MM.1S (cell line): Measurements from ENCODE around the gene SPDYE3.

ENCODE experiments used
- CTCF ChIP-seq: fragments of 300-600 bp; sonication (generic); IDR thresholded peaks from 2 replicates; pipeline ENCODE4 v1.5.1; 2016; ENCODE audit warnings: antibody characterized with exemption, low read length, mixed read lengths
- EZH2 ChIP-seq: fragments of 300-600 bp; sonication (generic); optimal IDR thresholded peaks from 2 replicates; pipeline ENCODE3; 2017; ENCODE audit warnings: low read depth, mild to moderate bottlenecking, antibody characterized with exemption, low read length, mixed read lengths

- TF ChIP-seq CTCF = no peak
- no peak for TF ChIP-seq EZH2
Measured at GRCh38 chr7:100266576-100267354, 40.7 kb upstream of the SPDYE3 start.
